ENCODE results near the gene TEX26. TPM values are rescaled to one million over a fixed set of nuclear protein-coding genes. Genes with fewer than 3 reads are reported as not detected.

The TEX26 gene
- not detected in 2 replicates for polyA plus RNA-seq (2011; rRNA removed)
- not detected in 2 replicates for polyA minus RNA-seq (2011; rRNA and poly(A)+ RNA removed)

DNA sequence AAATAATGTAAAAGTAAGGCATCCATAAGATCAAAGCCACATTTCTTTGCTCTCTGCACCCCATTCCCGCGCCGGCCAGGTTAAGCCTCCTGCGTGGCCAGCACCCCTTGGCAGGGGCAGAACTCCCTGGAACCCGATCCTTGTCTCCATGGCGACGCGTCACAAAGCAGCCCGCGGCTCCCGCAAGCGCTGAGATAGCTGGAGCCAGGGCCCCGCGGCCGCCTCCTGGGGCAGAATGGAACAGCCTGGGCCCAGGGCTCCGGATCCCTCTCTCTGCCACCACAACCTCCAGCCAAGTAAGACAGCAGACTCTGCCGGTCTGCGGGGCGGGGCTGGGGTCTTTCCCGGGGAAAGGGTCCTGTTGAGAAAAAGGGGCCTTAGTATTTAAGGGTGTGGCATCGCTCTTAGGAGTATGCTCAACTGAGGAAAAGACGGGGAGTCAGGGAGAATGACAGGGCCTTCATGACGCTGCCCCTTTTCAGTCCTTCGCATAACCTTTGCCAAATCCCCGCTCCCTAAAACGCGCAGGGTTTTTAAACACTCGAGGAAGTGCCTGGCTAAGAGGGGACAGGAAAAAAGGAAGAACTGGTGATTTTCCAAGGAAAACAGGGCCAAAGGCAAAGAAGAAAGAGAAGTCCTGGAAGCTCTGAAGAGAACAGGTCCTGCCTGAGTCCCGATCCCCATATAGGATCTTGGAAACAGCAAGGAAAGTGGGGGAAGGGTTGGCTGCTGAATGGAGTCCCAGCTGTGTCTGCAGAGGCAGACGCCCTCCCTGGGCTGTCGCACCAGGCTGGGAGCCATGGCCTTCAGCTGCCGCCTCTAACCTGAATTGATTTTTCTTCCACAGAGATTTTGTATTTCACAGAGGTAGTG is at the start of gene TEX26:
TEX26 (plus strand) TSS at position 176 of the 873 bp plus-strand sequence; CDS start at position 236, 60 bp downstream.
- CTCF ChIA-PET, result interaction anchor here (0.5 to 1.3 kb wide), 2 partner anchors 14 to 76 kb away, joined by 3 to 5 read pairs; no protein-coding TSS in a partner anchor

DNA sequence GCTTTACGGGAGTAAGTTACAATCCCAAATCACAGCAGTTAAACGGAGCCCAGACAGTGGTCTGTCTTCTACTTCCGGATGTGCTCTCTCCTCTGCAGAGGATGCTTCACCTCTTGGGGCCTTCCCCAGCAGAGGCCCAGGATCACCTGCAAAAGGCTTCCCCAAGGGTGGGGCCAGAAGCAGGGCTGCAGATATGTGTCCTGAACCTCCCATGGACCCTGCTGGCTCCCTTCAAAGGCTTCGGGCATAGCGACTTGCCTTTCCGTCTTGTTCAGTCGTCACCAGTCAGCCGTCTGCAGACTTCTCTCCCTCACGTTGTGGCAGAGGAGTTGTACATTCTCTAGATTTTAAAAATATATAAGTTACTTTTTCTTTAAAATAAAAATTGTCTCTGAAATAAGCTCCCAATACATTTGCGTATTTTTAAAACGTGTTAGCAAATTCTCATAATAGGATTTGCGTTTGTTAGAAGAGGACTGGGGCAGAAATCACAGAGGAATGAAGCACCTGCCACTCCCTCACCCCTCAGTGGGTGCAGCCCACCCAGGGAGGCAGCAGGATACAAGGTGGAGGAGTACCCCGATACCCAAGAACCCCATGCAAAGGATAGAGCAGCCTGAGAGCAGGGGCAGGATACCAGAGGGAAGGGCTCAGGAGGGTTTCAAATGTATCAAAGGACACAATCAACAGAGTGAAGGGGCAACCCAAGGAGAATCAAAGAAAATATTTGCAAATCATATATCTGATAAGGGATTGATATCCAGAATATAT is 49.3 kb upstream of the TEX26 start:
- no peaks in the 10 kb centered on the region for H3K27me3 ChIP-seq (ENCODE audit: control insufficient read depth, insufficient read depth, low read length)
- no peak for DNase-seq (ENCODE audit: low read depth)
- ChIA-PET POLR2A (no interaction called here), CTCF (interaction anchor here (6.3 kb wide), 1 partner anchor 10 kb away, joined by 34 read pairs; no protein-coding TSS in a partner anchor)
- TF ChIP-seq, protein P1, sequence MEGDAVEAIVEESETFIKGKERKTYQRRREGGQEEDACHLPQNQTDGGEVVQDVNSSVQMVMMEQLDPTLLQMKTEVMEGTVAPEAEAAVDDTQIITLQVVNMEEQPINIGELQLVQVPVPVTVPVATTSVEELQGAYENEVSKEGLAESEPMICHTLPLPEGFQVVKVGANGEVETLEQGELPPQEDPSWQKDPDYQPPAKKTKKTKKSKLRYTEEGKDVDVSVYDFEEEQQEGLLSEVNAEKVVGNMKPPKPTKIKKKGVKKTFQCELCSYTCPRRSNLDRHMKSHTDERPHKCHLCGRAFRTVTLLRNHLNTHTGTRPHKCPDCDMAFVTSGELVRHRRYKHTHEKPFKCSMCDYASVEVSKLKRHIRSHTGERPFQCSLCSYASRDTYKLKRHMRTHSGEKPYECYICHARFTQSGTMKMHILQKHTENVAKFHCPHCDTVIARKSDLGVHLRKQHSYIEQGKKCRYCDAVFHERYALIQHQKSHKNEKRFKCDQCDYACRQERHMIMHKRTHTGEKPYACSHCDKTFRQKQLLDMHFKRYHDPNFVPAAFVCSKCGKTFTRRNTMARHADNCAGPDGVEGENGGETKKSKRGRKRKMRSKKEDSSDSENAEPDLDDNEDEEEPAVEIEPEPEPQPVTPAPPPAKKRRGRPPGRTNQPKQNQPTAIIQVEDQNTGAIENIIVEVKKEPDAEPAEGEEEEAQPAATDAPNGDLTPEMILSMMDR (IDR thresholded peaks at IDR 0.05; ENCODE audit: insufficient read depth, low read depth, low read length), result no peak
- no peak overlapping the region for H3K4me3 ChIP-seq (ENCODE audit: low read depth, low read length)
- H3K36me3 ChIP-seq (ENCODE audit: control insufficient read depth, insufficient read depth, low read length), result no peaks in the 10 kb centered on the region

More for the DNA sequence above, at the start of gene TEX26:
- no peaks in the 10 kb centered on the region for H3K36me3 ChIP-seq (ENCODE audit: control insufficient read depth, insufficient read depth, low read length)
- DNase-seq (ENCODE audit: low read depth), result no peak
- TF ChIP-seq, protein P1 (IDR thresholded peaks at IDR 0.05; ENCODE audit: insufficient read depth, low read depth, low read length), result no peak
- no peak within 1 kb of the TSS for H3K4me3 ChIP-seq (ENCODE audit: low read depth, low read length)
- H3K27me3 ChIP-seq (ENCODE audit: control insufficient read depth, insufficient read depth, low read length), result peaks cover 13% of the 10 kb centered on the region
- POLR2A ChIA-PET, result no interaction called here

DNA sequence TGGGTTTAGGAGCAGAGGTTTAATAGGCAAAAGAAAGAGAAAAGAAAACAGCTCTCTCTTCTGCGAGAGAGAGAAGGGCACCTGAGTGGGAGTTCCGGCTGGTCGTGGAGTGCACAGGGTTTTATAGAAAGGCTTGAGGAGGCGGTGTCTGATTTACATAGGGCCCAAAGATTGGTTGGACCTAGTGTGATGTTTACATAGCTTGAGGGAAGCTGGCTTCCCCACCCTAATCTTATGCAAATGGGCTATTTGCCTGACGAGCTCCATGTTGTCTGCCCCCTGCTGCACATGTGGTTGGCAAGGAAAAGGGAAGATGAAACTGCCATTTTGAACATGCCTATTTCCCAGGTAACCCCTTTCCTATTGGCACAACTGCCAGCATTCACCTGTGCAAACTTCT is 47.9 kb upstream of the TEX26 start:
- Histone ChIP-seq H3K27me3 (ENCODE audit: control insufficient read depth, insufficient read depth, low read length) (no peaks in the 10 kb centered on the region), H3K4me3 (ENCODE audit: low read depth, low read length) (no peak overlapping the region), H3K36me3 (ENCODE audit: control insufficient read depth, insufficient read depth, low read length) (no peaks in the 10 kb centered on the region)
- ChIA-PET CTCF (interaction anchor here (6.3 kb wide), 1 partner anchor 9 kb away, joined by 34 read pairs; no protein-coding TSS in a partner anchor), POLR2A (no interaction called here)
- TF ChIP-seq, protein P1 (IDR thresholded peaks at IDR 0.05; ENCODE audit: insufficient read depth, low read depth, low read length), result no peak
- DNase-seq (ENCODE audit: low read depth), result no peak

DNA sequence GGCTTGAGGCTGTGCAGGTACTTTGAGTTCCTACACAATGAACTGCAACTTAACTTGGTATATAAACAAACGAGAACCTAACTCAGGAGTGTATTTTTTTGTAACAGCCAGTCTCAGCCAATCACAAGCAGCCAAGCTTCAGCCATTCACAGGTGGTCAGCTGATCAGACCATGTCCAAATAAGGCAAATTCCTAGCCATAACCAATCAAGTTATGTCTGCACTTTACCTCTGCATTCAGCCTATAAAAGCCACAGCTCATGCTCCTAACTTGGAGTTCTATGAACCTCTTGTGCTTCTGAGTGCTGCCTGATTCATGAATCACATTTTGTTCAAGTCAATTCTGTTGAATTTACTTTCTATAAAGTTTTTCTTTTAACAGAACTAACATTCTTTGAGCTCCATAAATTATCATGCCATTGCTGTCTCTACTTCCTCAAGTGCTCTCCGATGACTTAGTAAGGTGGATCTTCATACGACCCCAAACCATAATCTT is 43.2 kb upstream of the TEX26 start:
- ChIA-PET CTCF (no interaction called here), POLR2A (no interaction called here)
- TF ChIP-seq, protein P1 (IDR thresholded peaks at IDR 0.05; ENCODE audit: insufficient read depth, low read depth, low read length), result no peak
- H3K4me3 ChIP-seq (ENCODE audit: low read depth, low read length), result no peak overlapping the region
- H3K36me3 ChIP-seq (ENCODE audit: control insufficient read depth, insufficient read depth, low read length), result no peaks in the 10 kb centered on the region
- H3K27me3 ChIP-seq (ENCODE audit: control insufficient read depth, insufficient read depth, low read length), result no peaks in the 10 kb centered on the region
- DNase-seq (ENCODE audit: low read depth), result no peak

DNA sequence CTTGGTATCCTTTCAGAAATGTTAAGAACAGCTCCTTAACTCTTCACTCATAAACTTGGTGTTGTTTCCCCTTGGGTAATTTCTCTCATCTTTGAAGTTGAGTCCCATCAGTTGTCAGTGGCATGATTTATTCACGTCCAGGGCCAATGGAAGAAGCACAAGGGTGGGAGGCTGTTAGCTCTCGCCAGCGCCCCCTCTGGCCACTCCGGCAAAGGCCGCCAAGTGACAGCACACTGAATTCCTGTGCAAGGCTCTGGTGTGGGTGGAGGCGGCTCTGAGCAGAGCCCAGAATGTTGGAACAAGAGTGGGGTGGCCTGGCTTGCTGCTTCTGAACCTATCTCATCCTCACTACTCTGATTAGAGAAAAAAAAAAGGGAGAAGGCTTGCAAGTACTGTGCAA is 39.5 kb upstream of the TEX26 start:
- ChIA-PET POLR2A (no interaction called here), CTCF (interaction anchor here (0.7 to 3.0 kb wide), 10 partner anchors 9 to 86 kb away, joined by 3 to 34 read pairs (median 6); no protein-coding TSS in a partner anchor)
- no peaks in the 10 kb centered on the region for H3K36me3 ChIP-seq (ENCODE audit: control insufficient read depth, insufficient read depth, low read length)
- H3K27me3 ChIP-seq (ENCODE audit: control insufficient read depth, insufficient read depth, low read length), result no peaks in the 10 kb centered on the region
- no peak overlapping the region for H3K4me3 ChIP-seq (ENCODE audit: low read depth, low read length)
- TF ChIP-seq, protein P1 (IDR thresholded peaks at IDR 0.05; ENCODE audit: insufficient read depth, low read depth, low read length), result peak; percentile 70
- DNase-seq (ENCODE audit: low read depth), result no peak

All from BJ (cell line).